ENCODE results near the gene STIM1.

DNA sequence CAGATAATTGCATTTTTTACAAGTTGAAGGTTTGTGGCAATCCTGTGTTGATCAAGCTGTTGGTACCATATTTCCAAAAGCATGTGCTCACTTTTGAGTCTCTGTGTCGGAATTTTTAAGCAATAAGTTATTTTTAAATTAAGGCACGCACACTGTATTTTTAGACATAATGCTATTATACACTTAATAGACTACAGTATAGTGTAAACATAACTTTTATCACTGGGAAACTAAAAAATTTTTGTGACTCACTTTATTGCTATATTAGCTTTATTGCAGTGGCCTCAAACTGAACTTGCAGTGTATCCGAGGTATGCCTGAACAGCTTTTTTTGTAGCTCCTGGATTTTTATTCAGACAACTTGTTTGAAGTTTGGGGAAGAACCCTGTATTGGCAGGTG is 207.9 kb downstream of the STIM1 start:
- TF ChIP-seq CTCF (IDR thresholded peaks at IDR 0.05) (no peak), POLR2A (IDR thresholded peaks at IDR 0.05) (no peak)

Measured in right lobe of liver (tissue), 4 donors.